Measurements from ENCODE around the gene CREBBP. TPM values are rescaled to one million over a fixed set of nuclear protein-coding genes. Genes with fewer than 3 reads are reported as not detected.

CREBBP gene
- total and polyA plus RNA-seq, 9 of the 15 experiments (the other 6 are each of a cell fraction or from before 2014, with no cell fraction given) = 0.70 to 24.8 (median 5.6) TPM

GRCh38 chr16:3690470-3690928, 190.0 kb downstream of the CREBBP start (continued):
- TF ChIP-seq ZBTB33 (CRISPR knock-in tag; IDR thresholded peaks at IDR 0.05) = peak; percentile 80
- no peak for TF ChIP-seq RERE (CRISPR knock-in tag; IDR thresholded peaks at IDR 0.05; ENCODE audit: borderline replicate concordance)
- TF ChIP-seq SAP30 (IDR thresholded peaks at IDR 0.05; ENCODE audit: borderline replicate concordance, insufficient read depth, low read depth, low read length, poor library complexity, severe bottlenecking) = no peak
- TF ChIP-seq ZNF644 (tag; IDR thresholded peaks at IDR 0.05; ENCODE audit: low read depth) = no peak
- no peak for TF ChIP-seq PCBP1 (IDR thresholded peaks at IDR 0.05; ENCODE audit: low read depth, low read length, poor library complexity, severe bottlenecking)
- TF ChIP-seq MYC (IDR thresholded peaks at IDR 0.05; ENCODE audit: low read depth, low read length) = peak; percentile 25; the same call in 1 of the 2 replicates
- TF ChIP-seq MYC (CRISPR knock-in tag; IDR thresholded peaks at IDR 0.05; ENCODE audit: borderline replicate concordance, low read depth) = no peak
- TF ChIP-seq SIN3A (IDR thresholded peaks at IDR 0.05; ENCODE audit: borderline replicate concordance in 2 of 2, control insufficient read depth in 1 of 2, low read depth in 2 of 2, low read length in 2 of 2) = no peak
- no peak for TF ChIP-seq STAT5B (CRISPR knock-in tag; IDR thresholded peaks at IDR 0.05)

Measured in K562 (cell line).